CD4-positive, alpha-beta memory T cell (primary cell): ENCODE measurements around the gene RASD2. TPM values are rescaled to one million over a fixed set of nuclear protein-coding genes. Genes with fewer than 3 reads are reported as not detected.
A peak's percentile ranks its signal among the peaks of the same experiment; 100 is the strongest.

Experiments
- CTCF ChIA-PET: fragments of 350-600 bp; sonication (Branson Sonifier 250); formaldehyde crosslinking; loops from one replicate; lab custom pipeline; 2021; ENCODE audit warnings: inconsistent platforms; ENCODE audit not compliant: partially characterized antibody; lab: Charles Lee
- POLR2A ChIA-PET: fragments of 350-600 bp; sonication (Branson Sonifier 250); formaldehyde crosslinking; loops from one replicate; lab custom pipeline; 2021; ENCODE audit not compliant: partially characterized antibody; lab: Charles Lee
- DNase-seq, 5 donors: peaks; one replicate each; pipeline versions ENCODE4 v3.0.0 to v3.0.0-alpha.2; 2020 to 2022; ENCODE audit warnings: mixed read lengths in 1 of 5
- H3K27ac ChIP-seq: one replicate; pipeline ENCODE4 v1.7.0; 2013; ENCODE audit warnings: low read depth, low read length
- H3K27me3 ChIP-seq: 2 replicates; pipeline ENCODE4 v1.7.0; 2013; ENCODE audit warnings: mild to moderate bottlenecking, low read length, moderate library complexity; ENCODE audit not compliant: insufficient read depth
- H3K36me3 ChIP-seq: 2 replicates; pipeline ENCODE4 v1.7.0; 2013; ENCODE audit warnings: mild to moderate bottlenecking, low read length, moderate library complexity; ENCODE audit not compliant: insufficient read depth
- H3K4me1 ChIP-seq: 2 replicates; pipeline ENCODE4 v1.7.0; 2013; ENCODE audit warnings: mild to moderate bottlenecking, low read length, moderate library complexity; ENCODE audit not compliant: insufficient read depth
- H3K4me3 ChIP-seq, 2 donors: one replicate each; pipeline ENCODE4 v1.7.0; 2013; ENCODE audit warnings: low read length in 2 of 2, mild to moderate bottlenecking in 1 of 2
- H3K9me3 ChIP-seq, 2 donors: one replicate each; pipeline ENCODE4 v1.7.0; 2013; ENCODE audit warnings: low read length in 2 of 2, control low read depth in 1 of 2; ENCODE audit not compliant: control insufficient read depth in 1 of 2
- H3K27ac Mint-ChIP-seq, 7 donors: one replicate each; pipeline ENCODE4 v1.8.0; 2020 to 2021; ENCODE audit warnings: mixed read lengths in 7 of 7, mild to moderate bottlenecking in 6 of 7, inconsistent platforms in 3 of 7, moderate library complexity in 3 of 7
- H3K27me3 Mint-ChIP-seq, 2 donors: one replicate each; pipeline ENCODE4 v1.8.0; 2020 to 2021; ENCODE audit warnings: mixed read lengths in 2 of 2
- H3K36me3 Mint-ChIP-seq, 2 donors: one replicate each; pipeline ENCODE4 v1.8.0; 2020 to 2021; ENCODE audit warnings: mixed read lengths in 2 of 2, inconsistent platforms in 1 of 2, mild to moderate bottlenecking in 1 of 2
- H3K4me1 Mint-ChIP-seq, 4 donors: one replicate each; pipeline ENCODE4 v1.8.0; 2020 to 2021; ENCODE audit warnings: mixed read lengths in 4 of 4, mild to moderate bottlenecking in 1 of 4
- H3K4me3 Mint-ChIP-seq, 8 donors: one replicate each; pipeline ENCODE4 v1.8.0; 2020 to 2021; ENCODE audit warnings: mixed read lengths in 8 of 8, mild to moderate bottlenecking in 7 of 8, moderate library complexity in 6 of 8, inconsistent platforms in 3 of 8
- H3K9me3 Mint-ChIP-seq, 8 donors: one replicate each; pipeline ENCODE4 v1.8.0; 2020 to 2021; ENCODE audit warnings: mixed read lengths in 8 of 8, mild to moderate bottlenecking in 5 of 8, inconsistent platforms in 3 of 8, moderate library complexity in 1 of 8
- intact Hi-C: fragments of 100-400 bp; cut with micrococcal nuclease; formaldehyde crosslinking; loops from one replicate; pipeline ENCODE4 v1.15.1; 2023
- polyA plus RNA-seq, 2 donors: library from polyadenylated mRNA; unstranded; fragments of 300-500 nt; fragmentation: Illumina TruSeq; gene quantifications; one replicate each; pipeline ENCODE4 v1.2.3, GENCODE V29; 2021
- total RNA-seq, 2 experiments: library from RNA; stranded (reverse); gene quantifications; one replicate each; pipeline ENCODE4 v1.2.3, GENCODE V29; 2021

The RASD2 gene
- total and polyA plus RNA-seq, 4 experiments from 2014 or later, result 0.13 TPM; not detected in 3

- Mint-ChIP-seq H3K4me3 (no peak overlapping the region), H3K27me3 (peaks cover 1 to 4% of the 10 kb centered on the region in 2 donors), H3K36me3 (no peaks in the 10 kb centered on the region), H3K9me3 (no peaks in the 10 kb centered on the region), H3K27ac (no peak overlapping the region), H3K4me1 (peaks cover 0 to 2% (median 0%) of the 10 kb centered on the region in 4 donors)
- no peaks in the 10 kb centered on the region for H3K9me3 ChIP-seq
- no peak overlapping the region for H3K4me3 ChIP-seq
- no peak for DNase-seq
- no peaks in the 10 kb centered on the region for H3K4me1 ChIP-seq
- no peaks in the 10 kb centered on the region for H3K27me3 ChIP-seq
- H3K27ac ChIP-seq, result no peak overlapping the region
- no peaks in the 10 kb centered on the region for H3K36me3 ChIP-seq
- ChIA-PET POLR2A (no interaction called here), CTCF (interaction anchor here (0.5 to 2.3 kb wide), 2 partner anchors 12 to 49 kb away, joined by 3 to 6 read pairs; no protein-coding TSS in a partner anchor)
- intact Hi-C loops, result no loop called here
These were observed 37.4 kb downstream of the RASD2 start for GRCh38 chr22:35577799-35578659.

GRCh38 chr22:35578836-35579575 lies 38.4 kb downstream of the RASD2 start:
- intact Hi-C loops, result no loop called here
- ChIA-PET CTCF (interaction anchor here (6.7 kb wide), 1 partner anchor 229 kb away, joined by 70 read pairs; no protein-coding TSS in a partner anchor), POLR2A (no interaction called here)
- H3K9me3 Mint-ChIP-seq, result no peaks in the 10 kb centered on the region
- DNase-seq, result no peak
- H3K4me1 ChIP-seq, result no peaks in the 10 kb centered on the region
- no peak overlapping the region for H3K27ac Mint-ChIP-seq
- H3K36me3 Mint-ChIP-seq, result no peaks in the 10 kb centered on the region
- peaks cover 0 to 2% (median 0%) of the 10 kb centered on the region in 4 donors for H3K4me1 Mint-ChIP-seq
- no peak overlapping the region for H3K4me3 Mint-ChIP-seq
- H3K36me3 ChIP-seq, result no peaks in the 10 kb centered on the region
- H3K27ac ChIP-seq, result no peak overlapping the region
- no peak overlapping the region for H3K4me3 ChIP-seq
- no peaks in the 10 kb centered on the region for H3K9me3 ChIP-seq
- H3K27me3 ChIP-seq, result no peaks in the 10 kb centered on the region
- peaks cover 1 to 4% of the 10 kb centered on the region in 2 donors for H3K27me3 Mint-ChIP-seq

GRCh38 chr22:35580351-35581022 lies 39.9 kb downstream of the RASD2 start:
- Histone ChIP-seq H3K4me1 (no peaks in the 10 kb centered on the region), H3K9me3 (no peaks in the 10 kb centered on the region), H3K27me3 (no peaks in the 10 kb centered on the region), H3K27ac (no peak overlapping the region), H3K4me3 (no peak overlapping the region), H3K36me3 (no peaks in the 10 kb centered on the region)
- DNase-seq, result no peak
- H3K27ac Mint-ChIP-seq, result no peak overlapping the region
- ChIA-PET POLR2A (no interaction called here), CTCF (interaction anchor here (0.7 to 6.7 kb wide), 3 partner anchors 150 to 231 kb away, joined by 3 to 70 read pairs (median 5); no protein-coding TSS in a partner anchor)
- intact Hi-C loops, result no loop called here
- H3K9me3 Mint-ChIP-seq, result no peaks in the 10 kb centered on the region
- no peaks in the 10 kb centered on the region for H3K36me3 Mint-ChIP-seq
- H3K4me1 Mint-ChIP-seq, result peaks cover 0 to 2% (median 0%) of the 10 kb centered on the region in 4 donors
- no peak overlapping the region for H3K4me3 Mint-ChIP-seq
- no peaks in the 10 kb centered on the region for H3K27me3 Mint-ChIP-seq

GRCh38 chr22:35581023-35581413 lies 40.4 kb downstream of the RASD2 start:
- no peaks in the 10 kb centered on the region for H3K36me3 ChIP-seq
- no peaks in the 10 kb centered on the region for H3K9me3 ChIP-seq
- H3K36me3 Mint-ChIP-seq, result no peaks in the 10 kb centered on the region
- DNase-seq, result no peak
- no peaks in the 10 kb centered on the region for H3K9me3 Mint-ChIP-seq
- intact Hi-C loops, result no loop called here
- ChIA-PET POLR2A (no interaction called here), CTCF (interaction anchor here (0.7 to 6.7 kb wide), 10 partner anchors 11 to 236 kb away, joined by 3 to 70 read pairs (median 5); no protein-coding TSS in a partner anchor)
- H3K27me3 Mint-ChIP-seq, result no peaks in the 10 kb centered on the region
- H3K4me3 ChIP-seq, result no peak overlapping the region
- no peaks in the 10 kb centered on the region for H3K4me1 ChIP-seq
- no peak overlapping the region for H3K27ac Mint-ChIP-seq
- peaks cover 0 to 2% (median 0%) of the 10 kb centered on the region in 4 donors for H3K4me1 Mint-ChIP-seq
- no peak overlapping the region for H3K27ac ChIP-seq
- H3K27me3 ChIP-seq, result no peaks in the 10 kb centered on the region
- H3K4me3 Mint-ChIP-seq, result no peak overlapping the region

- DNase-seq, result no peak
- Mint-ChIP-seq H3K27ac (peak overlapping the region in 1 of 7 donors; percentile 50), H3K4me1 (peaks cover 0 to 2% (median 0%) of the 10 kb centered on the region in 4 donors), H3K9me3 (no peaks in the 10 kb centered on the region), H3K4me3 (no peak overlapping the region), H3K27me3 (no peaks in the 10 kb centered on the region), H3K36me3 (no peaks in the 10 kb centered on the region)
- Histone ChIP-seq H3K4me1 (no peaks in the 10 kb centered on the region), H3K36me3 (no peaks in the 10 kb centered on the region), H3K4me3 (no peak overlapping the region), H3K27me3 (no peaks in the 10 kb centered on the region), H3K9me3 (no peaks in the 10 kb centered on the region), H3K27ac (no peak overlapping the region)
- CTCF ChIA-PET, result interaction anchor here (0.6 to 6.7 kb wide), 14 partner anchors 9 to 542 kb away, joined by 3 to 70 read pairs (median 4); partner anchors contain the start of gene TOM1
- POLR2A ChIA-PET, result no interaction called here
- intact Hi-C loops, result loop anchor here (2.0 kb wide), 1 partner anchor 542 kb away; no protein-coding TSS in a partner anchor
These were observed 41.7 kb downstream of the RASD2 start for GRCh38 chr22:35582218-35582860.

- H3K4me3 Mint-ChIP-seq, result no peak overlapping the region
- Histone ChIP-seq H3K27ac (no peak overlapping the region), H3K4me3 (no peak overlapping the region), H3K36me3 (no peaks in the 10 kb centered on the region), H3K9me3 (no peaks in the 10 kb centered on the region), H3K27me3 (no peaks in the 10 kb centered on the region), H3K4me1 (no peaks in the 10 kb centered on the region)
- no peaks in the 10 kb centered on the region for H3K27me3 Mint-ChIP-seq
- peaks cover 0 to 2% (median 0%) of the 10 kb centered on the region in 4 donors for H3K4me1 Mint-ChIP-seq
- H3K36me3 Mint-ChIP-seq, result no peaks in the 10 kb centered on the region
- H3K27ac Mint-ChIP-seq, result no peak overlapping the region
- CTCF ChIA-PET, result interaction anchor here (0.6 to 6.7 kb wide), 26 partner anchors 9 to 544 kb away, joined by 3 to 70 read pairs (median 3); partner anchors contain the start of gene TOM1
- H3K9me3 Mint-ChIP-seq, result no peaks in the 10 kb centered on the region
- intact Hi-C loops, result loop anchor here (1.0 to 2.0 kb wide), 2 partner anchors 153 to 542 kb away; no protein-coding TSS in a partner anchor
- POLR2A ChIA-PET, result no interaction called here
- DNase-seq, result peak; percentile 38 to 56 (median 49)
These were observed 42.4 kb downstream of the RASD2 start for GRCh38 chr22:35582861-35583670.
